Left lung (tissue), 10 donors: ENCODE results near the gene CFL1. TPM values are rescaled to one million over a fixed set of nuclear protein-coding genes. Genes with fewer than 3 reads are reported as not detected.

ENCODE experiments used
- ATAC-seq: fragments of 200-7000 bp; cut with Tn5 transposase; one replicate; pipeline ENCODE4 v1.9.1; 2020; ENCODE audit warnings: moderate library complexity
- DNase-seq, 4 donors: peaks; one replicate each; pipeline ENCODE4 v3.0.0-alpha.2; 2013 to 2020
- H3K27ac ChIP-seq, 2 donors: fragments of 200-600 bp; sonication (generic) in 1 of 2; one replicate each; pipeline versions ENCODE4 v1.5.0 to v1.8.0; 2020 to 2021
- H3K27me3 ChIP-seq, 2 donors: fragments of 200-600 bp; sonication (generic) in 1 of 2; one replicate each; pipeline versions ENCODE4 v1.5.0 to v1.8.0; 2020 to 2021
- H3K36me3 ChIP-seq, 2 donors: fragments of 200-600 bp; sonication (generic) in 1 of 2; one replicate each; pipeline versions ENCODE4 v1.5.0 to v1.8.0; 2020 to 2021
- H3K4me1 ChIP-seq, 2 donors: fragments of 200-600 bp; one replicate each; pipeline ENCODE4 v1.8.0; 2021
- H3K4me3 ChIP-seq, 2 donors: fragments of 200-600 bp; sonication (generic) in 1 of 2; one replicate each; pipeline versions ENCODE4 v1.5.0 to v1.8.0; 2020 to 2021; ENCODE audit warnings: mild to moderate bottlenecking in 1 of 2
- H3K9me3 ChIP-seq, 2 donors: fragments of 200-600 bp; sonication (generic) in 1 of 2; one replicate each; pipeline versions ENCODE4 v1.5.0 to v1.8.0; 2020 to 2021
- intact Hi-C, 2 donors: fragments of 100-400 bp; cut with DNase I; formaldehyde crosslinking; loops; one replicate each; pipeline versions ENCODE4 v1.11.2 to v1.14.2; 2022
- polyA plus RNA-seq, 6 donors: library from polyadenylated mRNA; unstranded; fragments of 120-200 nt; gene quantifications; one replicate each; pipeline ENCODE4 v1.2.1, GENCODE V29; 2013; ENCODE audit not compliant: insufficient read length in 6 of 6
- total RNA-seq, 2 donors: library from RNA; stranded (reverse); fragmentation: NEBNext Ultra II Directional; extraction: Animal tissue kit (Norgen Biotek cat#: 25700); gene quantifications; one replicate each; pipeline ENCODE4 v1.2.1, GENCODE V29; 2021
- TF ChIP-seq, protein P1 (sequence below), 2 donors: fragments of 200-600 bp; sonication (generic) in 1 of 2; IDR thresholded peaks; one replicate each; pipeline versions ENCODE4 v1.5.0 to v1.8.0; 2021; ENCODE audit warnings: antibody characterized with exemption in 2 of 2
- donor health status: DM: no; HTN: yes; CAD: no.
- donor health status: DM: no; HTN: no; CAD: no.

Gene CFL1
- total and polyA plus RNA-seq, 8 donors, result 599 to 1,162 (median 777) TPM

DNA sequence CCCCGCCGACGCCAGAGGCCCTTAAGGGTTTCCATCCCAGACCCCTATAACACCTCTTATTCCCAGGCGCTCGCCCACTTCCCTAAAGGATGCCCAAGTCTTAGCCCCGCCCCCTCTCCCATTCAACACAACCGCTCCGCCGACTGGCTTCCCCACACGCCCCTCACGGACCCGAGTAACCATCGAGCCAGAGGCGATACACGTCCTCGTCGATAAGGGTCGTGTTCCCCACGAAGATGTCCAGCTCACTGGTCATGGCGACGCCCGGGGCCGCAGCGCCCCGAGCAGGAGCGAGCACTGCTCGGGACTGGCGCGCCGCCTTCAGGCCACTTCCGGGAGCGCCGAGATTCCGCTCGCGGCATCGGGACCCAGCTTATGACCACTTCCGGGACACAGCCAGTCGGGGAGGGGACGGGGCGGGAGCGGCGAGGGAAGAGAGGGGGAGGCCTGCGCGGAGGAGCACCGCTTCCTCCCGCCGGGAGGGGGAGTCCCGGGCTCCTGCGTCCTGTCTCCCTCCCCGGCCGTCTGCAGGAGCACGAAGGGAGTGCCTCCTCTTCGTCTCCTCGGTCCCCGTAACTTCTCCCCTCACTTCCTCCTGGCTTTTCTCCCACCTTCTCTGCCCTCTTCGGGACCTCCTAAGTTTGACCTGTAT lies 30.3 kb upstream of the CFL1 start, which contains the start of gene FIBP:
TSS of gene FIBP (minus strand) at position 309 of the 652 bp plus-strand sequence. CDS start at position 256, 53 bp downstream.
- Histone ChIP-seq H3K27ac (peak within 1 kb of the TSS; percentile 95 to 97), H3K36me3 (peaks cover 0 to 46% of the 10 kb centered on the region in 2 donors), H3K4me1 (peaks cover 20 to 74% of the 10 kb centered on the region in 2 donors), H3K9me3 (no peaks in the 10 kb centered on the region), H3K27me3 (no peaks in the 10 kb centered on the region), H3K4me3 (peak within 1 kb of the TSS; percentile 73 to 87)
- intact Hi-C loops, result loop anchor here in 1 of 2 donors (10.0 kb wide), 1 partner anchor 97 kb away; no protein-coding TSS in a partner anchor
- ATAC-seq (peak; percentile 86), DNase-seq (peak; percentile 96 to 99 (median 98))
- TF ChIP-seq, protein P1, sequence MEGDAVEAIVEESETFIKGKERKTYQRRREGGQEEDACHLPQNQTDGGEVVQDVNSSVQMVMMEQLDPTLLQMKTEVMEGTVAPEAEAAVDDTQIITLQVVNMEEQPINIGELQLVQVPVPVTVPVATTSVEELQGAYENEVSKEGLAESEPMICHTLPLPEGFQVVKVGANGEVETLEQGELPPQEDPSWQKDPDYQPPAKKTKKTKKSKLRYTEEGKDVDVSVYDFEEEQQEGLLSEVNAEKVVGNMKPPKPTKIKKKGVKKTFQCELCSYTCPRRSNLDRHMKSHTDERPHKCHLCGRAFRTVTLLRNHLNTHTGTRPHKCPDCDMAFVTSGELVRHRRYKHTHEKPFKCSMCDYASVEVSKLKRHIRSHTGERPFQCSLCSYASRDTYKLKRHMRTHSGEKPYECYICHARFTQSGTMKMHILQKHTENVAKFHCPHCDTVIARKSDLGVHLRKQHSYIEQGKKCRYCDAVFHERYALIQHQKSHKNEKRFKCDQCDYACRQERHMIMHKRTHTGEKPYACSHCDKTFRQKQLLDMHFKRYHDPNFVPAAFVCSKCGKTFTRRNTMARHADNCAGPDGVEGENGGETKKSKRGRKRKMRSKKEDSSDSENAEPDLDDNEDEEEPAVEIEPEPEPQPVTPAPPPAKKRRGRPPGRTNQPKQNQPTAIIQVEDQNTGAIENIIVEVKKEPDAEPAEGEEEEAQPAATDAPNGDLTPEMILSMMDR (IDR thresholded peaks at IDR 0.05), result peak; percentile 64 to 95

DNA sequence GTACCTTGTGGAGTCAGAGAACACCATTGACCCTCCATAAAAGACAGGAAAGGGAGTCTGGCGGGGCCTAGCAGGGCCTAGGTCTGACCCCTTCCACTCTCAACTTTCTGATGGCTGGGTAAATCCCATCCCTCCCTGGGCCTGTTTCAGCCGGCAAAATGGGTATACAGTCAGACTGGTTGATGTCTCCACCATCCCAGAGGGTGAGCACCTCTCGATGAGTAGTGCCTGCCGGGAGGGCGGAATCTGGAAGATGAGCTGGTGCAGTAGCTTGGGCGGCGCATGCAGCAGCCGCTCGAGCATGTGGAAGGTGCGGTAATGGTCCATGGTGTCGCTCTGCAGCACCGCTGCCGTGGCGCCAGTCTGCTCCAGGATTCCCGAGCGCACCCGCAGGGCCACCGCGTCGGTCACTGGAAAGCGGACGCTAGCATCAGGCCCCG lies 29.8 kb upstream of the CFL1 start:
- peaks cover 0 to 51% of the 10 kb centered on the region in 2 donors for H3K36me3 ChIP-seq
- peak overlapping the region; percentile 73 to 87 for H3K4me3 ChIP-seq
- DNase-seq, result peak in 2 of 4 donors; percentile 19 to 86
- TF ChIP-seq, protein P1 (IDR thresholded peaks at IDR 0.05), result no peak
- H3K27me3 ChIP-seq, result no peaks in the 10 kb centered on the region
- H3K27ac ChIP-seq, result peak overlapping the region; percentile 95 to 97
- ATAC-seq, result no peak
- H3K4me1 ChIP-seq, result peaks cover 20 to 69% of the 10 kb centered on the region in 2 donors
- H3K9me3 ChIP-seq, result no peaks in the 10 kb centered on the region
- intact Hi-C loops, result loop anchor here in 1 of 2 donors (10.0 kb wide), 1 partner anchor 97 kb away; no protein-coding TSS in a partner anchor

DNA sequence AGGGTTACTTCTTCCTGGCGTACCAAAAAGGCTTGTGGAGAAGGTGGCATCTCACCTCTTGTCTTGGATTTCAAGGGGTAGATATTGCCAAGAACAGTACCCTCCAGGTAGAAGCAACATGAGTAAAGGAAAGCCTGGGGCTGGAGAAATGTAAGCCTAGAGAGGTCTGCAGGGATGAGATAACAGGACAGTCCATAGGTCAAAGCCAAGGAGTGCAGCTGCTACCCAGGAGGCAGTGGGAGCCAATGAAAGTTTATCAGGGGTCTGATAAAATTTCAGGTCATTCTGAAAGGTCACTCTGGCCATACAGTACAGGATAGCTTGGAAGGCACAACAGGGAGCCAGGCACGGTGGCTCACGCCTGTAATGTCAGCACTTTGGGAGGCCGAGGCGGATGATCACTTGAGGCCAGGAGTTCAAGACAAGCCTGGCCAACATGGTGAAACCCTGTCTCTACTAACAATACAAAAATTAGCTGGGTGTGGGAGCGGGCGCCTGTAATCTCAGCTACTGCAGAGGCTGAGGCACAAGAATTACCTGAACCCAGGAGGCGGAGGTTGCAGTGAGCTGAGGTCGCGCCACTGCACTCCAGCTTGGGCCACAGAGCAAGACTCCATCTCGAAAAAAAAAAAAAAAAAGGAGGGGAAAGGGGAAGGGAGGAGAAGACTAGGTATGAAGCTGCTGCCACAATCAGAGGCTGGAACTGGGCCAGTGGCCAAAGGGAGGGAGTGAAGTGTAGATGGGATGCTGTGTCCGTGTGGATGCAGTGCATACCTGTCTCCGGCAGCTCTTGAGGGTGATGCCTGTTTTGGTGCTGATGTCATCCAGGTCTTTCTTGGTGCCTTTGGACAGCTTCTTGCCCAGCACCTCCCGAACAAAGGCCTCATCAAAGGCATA lies 29.1 kb upstream of the CFL1 start:
- H3K4me3 ChIP-seq, result peak overlapping the region; percentile 73 to 87
- no peaks in the 10 kb centered on the region for H3K9me3 ChIP-seq
- TF ChIP-seq, protein P1 (IDR thresholded peaks at IDR 0.05), result no peak
- H3K4me1 ChIP-seq, result peaks cover 20 to 62% of the 10 kb centered on the region in 2 donors
- peak in 1 of 4 donors; percentile 17 for DNase-seq
- peak overlapping the region in 1 of 2 donors; percentile 97 for H3K27ac ChIP-seq
- intact Hi-C loops, result loop anchor here in 1 of 2 donors (10.0 kb wide), 1 partner anchor 98 kb away; no protein-coding TSS in a partner anchor
- ATAC-seq, result no peak
- no peaks in the 10 kb centered on the region for H3K27me3 ChIP-seq
- peaks cover 0 to 51% of the 10 kb centered on the region in 2 donors for H3K36me3 ChIP-seq

DNA sequence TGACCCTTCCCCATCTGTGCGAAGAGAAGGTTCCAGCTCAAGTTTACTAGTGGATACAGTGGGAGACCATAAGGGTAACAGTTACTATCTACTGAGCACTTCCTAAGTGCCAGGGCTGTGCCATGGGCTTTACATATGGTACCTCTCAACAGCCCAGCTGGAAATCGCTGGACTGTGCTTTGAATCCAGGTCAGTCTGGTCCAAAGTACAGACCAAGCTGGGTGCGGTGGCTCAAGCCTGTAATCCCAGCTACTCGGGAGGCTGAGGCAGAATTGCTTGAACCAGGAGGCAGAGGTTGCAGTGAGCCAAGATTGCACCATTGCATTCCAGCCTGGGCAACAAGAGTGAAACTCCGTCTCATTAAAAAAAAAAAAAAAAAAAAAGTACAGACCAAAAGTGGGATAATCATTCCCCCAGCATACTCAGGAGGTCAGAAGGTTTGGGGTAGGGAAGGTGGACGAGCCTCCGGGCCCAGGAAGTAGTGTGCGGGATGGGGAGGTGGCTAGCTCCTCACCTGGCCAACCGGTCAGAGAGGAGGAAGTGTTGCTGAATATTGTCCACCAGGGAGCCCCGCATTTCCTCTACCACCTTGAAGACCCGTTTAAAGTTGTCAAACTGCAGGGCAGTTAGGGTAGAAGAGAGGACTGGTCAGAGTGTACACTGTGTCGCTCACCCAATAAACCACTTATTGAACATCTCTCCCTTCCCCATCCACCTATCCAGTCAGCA lies 28.0 kb upstream of the CFL1 start:
- TF ChIP-seq, protein P1 (IDR thresholded peaks at IDR 0.05), result no peak
- peaks cover 14 to 51% of the 10 kb centered on the region in 2 donors for H3K4me1 ChIP-seq
- H3K36me3 ChIP-seq, result peaks cover 0 to 49% of the 10 kb centered on the region in 2 donors
- ATAC-seq (no peak), DNase-seq (peak in 1 of 4 donors; percentile 20)
- no peaks in the 10 kb centered on the region for H3K27me3 ChIP-seq
- no peak overlapping the region for H3K4me3 ChIP-seq
- no peak overlapping the region for H3K27ac ChIP-seq
- intact Hi-C loops, result loop anchor here in 1 of 2 donors (10.0 kb wide), 1 partner anchor 99 kb away; no protein-coding TSS in a partner anchor
- no peaks in the 10 kb centered on the region for H3K9me3 ChIP-seq
